H1 (cell line): ENCODE measurements around the gene RRP1. TPM values are rescaled to one million over a fixed set of nuclear protein-coding genes. Genes with fewer than 3 reads are reported as not detected.

Source experiments
- CBX5 ChIP-seq: fragments of 300-800, 300-1000 bp; sonication (generic); IDR thresholded peaks from 2 replicates; pipeline ENCODE4 v1.7.1; 2016; ENCODE audit warnings: antibody characterized with exemption, low read length, low read depth
- CBX8 ChIP-seq: fragments of 300-800, 300-1000 bp; sonication (generic); IDR thresholded peaks from 2 replicates; pipeline ENCODE4 v1.7.1; 2016; ENCODE audit warnings: low read depth, low read length, borderline replicate concordance
- CEBPB ChIP-seq: IDR thresholded peaks from 2 replicates; pipeline ENCODE4 v1.6.1; 2012; ENCODE audit warnings: low read depth, low read length
- GTF2F1 ChIP-seq: IDR thresholded peaks from 2 replicates; pipeline ENCODE4 v1.6.1; 2012; ENCODE audit warnings: low read depth, low read length, improper control_type of control experiment, borderline replicate concordance
- POLR2A ChIP-seq, 2 experiments: IDR thresholded peaks; 1 replicate in 1 of 2; 2 replicates in 1 of 2; pipeline ENCODE4 v1.6.1; 2011; ENCODE audit warnings: low read depth in 2 of 2, low read length in 2 of 2, mild to moderate bottlenecking in 2 of 2; ENCODE audit errors: control extremely low read depth in 1 of 2
- RNF2 ChIP-seq: fragments of 200-900, 300-1000 bp; sonication (generic); IDR thresholded peaks from 2 replicates; pipeline ENCODE4 v1.7.1; 2016; ENCODE audit warnings: borderline replicate concordance, low read depth, mild to moderate bottlenecking, antibody characterized with exemption, low read length; ENCODE audit not compliant: poor library complexity, severe bottlenecking; ENCODE audit errors: missing control alignments
- SIRT6 ChIP-seq: IDR thresholded peaks from one replicate; pipeline ENCODE4 v1.7.1; 2012; ENCODE audit warnings: low read length, inconsistent platforms
- SRF ChIP-seq: IDR thresholded peaks from 2 replicates; pipeline ENCODE4 v1.6.1; 2011; ENCODE audit warnings: mild to moderate bottlenecking, low read depth, low read length, moderate library complexity
- TCF12 ChIP-seq: IDR thresholded peaks from 2 replicates; pipeline ENCODE4 v1.6.1; 2011; ENCODE audit warnings: low read depth, mild to moderate bottlenecking, low read length
- polyA plus RNA-seq, 7 experiments: library from polyadenylated mRNA; depleted of rRNA in 3 of 7; stranded (reverse) in 5 of 7; unstranded in 2 of 7; fragments of >200 nt in 5 of 7; fragments of 200-250 nt in 2 of 7; gene quantifications; 1 replicate in 5 of 7; 2 replicates in 1 of 7; 4 replicates in 1 of 7; pipeline versions ENCODE4 v1.2.1 to v1.2.3, GENCODE V29; 2011 to 2013; ENCODE audit warnings: missing spikeins in 2 of 7, mixed read lengths in 2 of 7
- total RNA-seq: library from RNA; stranded (reverse); fragmentation: NEBNext Ultra II Directional; extraction: Animal tissue kit (Norgen Biotek cat#: 25700); gene quantifications from 2 replicates; pipeline ENCODE4 v1.2.1, GENCODE V29; 2021
- TF ChIP-seq, protein P1 (sequence below): IDR thresholded peaks from 2 replicates; pipeline ENCODE4 v1.6.1; 2012; ENCODE audit warnings: low read length, inconsistent platforms

Gene RRP1
- total and polyA plus RNA-seq, 2 of the 8 experiments (the other 6 are each of a cell fraction or from before 2014, with no cell fraction given), result 11.6 to 55.2 TPM

DNA sequence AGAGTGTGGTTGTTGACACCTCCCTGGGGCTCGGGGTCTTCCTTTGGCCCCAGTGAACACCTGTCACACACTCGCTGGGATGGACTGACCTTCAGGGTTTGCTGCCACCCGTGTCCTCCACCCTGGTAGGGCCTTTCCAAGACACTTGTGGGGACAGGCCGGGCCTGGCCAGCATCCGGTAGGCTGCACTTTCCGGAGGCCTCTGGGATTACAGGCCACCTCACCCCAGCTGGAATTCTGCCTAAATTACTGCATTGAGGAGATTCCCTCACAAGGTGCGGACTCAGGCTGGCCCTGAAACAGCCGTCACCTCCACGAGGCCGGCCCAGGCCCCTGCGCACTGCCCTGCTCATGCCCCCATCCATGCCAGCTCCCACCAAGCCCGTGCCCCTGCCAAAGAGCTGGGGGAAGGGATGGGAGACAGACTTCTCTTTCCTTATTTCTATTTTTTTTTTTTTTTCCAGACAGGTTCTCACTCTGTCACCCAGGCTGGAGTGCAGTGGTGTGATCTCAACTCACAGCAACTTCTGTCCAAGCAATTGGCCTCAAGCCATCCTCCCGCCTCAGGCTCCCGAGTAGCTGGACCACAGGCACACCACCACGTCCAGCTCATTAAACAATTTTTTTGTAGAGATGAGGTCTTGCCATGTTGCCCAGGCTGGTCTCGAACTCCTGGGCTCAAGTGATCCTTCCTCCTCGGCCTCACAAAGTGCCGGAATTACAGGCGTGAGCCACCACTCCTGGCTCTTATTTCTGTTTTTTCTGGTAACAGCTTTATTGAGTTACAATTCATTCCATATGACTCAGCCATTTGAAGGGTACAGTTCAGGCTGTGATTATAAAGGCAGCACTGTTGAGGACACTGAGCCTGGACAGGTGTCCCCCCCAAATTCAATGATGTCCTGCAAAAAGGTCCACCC lies 24.5 kb upstream of the RRP1 start (continued):
- TF ChIP-seq RNF2 (no peak), GTF2F1 (no peak), CBX5 (no peak), SIRT6 (no peak), CBX8 (no peak), POLR2A (IDR thresholded peaks at IDR 0.05; ENCODE audit: control extremely low read depth in 1 of 2, low read depth in 2 of 2, low read length in 2 of 2) (no peak; a peak in 1 of 3 replicates), SRF (no peak), TCF12 (no peak), CEBPB (no peak)
- TF ChIP-seq, protein P1, sequence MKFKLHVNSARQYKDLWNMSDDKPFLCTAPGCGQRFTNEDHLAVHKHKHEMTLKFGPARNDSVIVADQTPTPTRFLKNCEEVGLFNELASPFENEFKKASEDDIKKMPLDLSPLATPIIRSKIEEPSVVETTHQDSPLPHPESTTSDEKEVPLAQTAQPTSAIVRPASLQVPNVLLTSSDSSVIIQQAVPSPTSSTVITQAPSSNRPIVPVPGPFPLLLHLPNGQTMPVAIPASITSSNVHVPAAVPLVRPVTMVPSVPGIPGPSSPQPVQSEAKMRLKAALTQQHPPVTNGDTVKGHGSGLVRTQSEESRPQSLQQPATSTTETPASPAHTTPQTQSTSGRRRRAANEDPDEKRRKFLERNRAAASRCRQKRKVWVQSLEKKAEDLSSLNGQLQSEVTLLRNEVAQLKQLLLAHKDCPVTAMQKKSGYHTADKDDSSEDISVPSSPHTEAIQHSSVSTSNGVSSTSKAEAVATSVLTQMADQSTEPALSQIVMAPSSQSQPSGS, result no peak
- TF ChIP-seq, all 59 proteins: peak for 0
